GM18951 (cell line): ENCODE measurements around the gene ORC5.
"Not testable (repeated sequence)": the region's sequence is repeated elsewhere in the genome, so short reads cannot be mapped to it uniquely, and the experiment has no call there.

Experiments used
- POLR2A ChIP-seq: IDR thresholded peaks from 4 replicates; pipeline ENCODE4 v1.6.1; 2011; ENCODE audit warnings: mild to moderate bottlenecking; ENCODE audit not compliant: insufficient read length, insufficient read depth; ENCODE audit errors: extremely low read depth
- in situ Hi-C: fragments of 300-500 bp; cut with MboI; formaldehyde crosslinking; loops from one replicate; pipeline ENCODE4 v1.12.0; 2022; ENCODE audit warnings: low sequenced_read_pairs, mixed read lengths, inconsistent platforms; ENCODE audit not compliant: unreplicated experiment

The ORC5 gene

DNA sequence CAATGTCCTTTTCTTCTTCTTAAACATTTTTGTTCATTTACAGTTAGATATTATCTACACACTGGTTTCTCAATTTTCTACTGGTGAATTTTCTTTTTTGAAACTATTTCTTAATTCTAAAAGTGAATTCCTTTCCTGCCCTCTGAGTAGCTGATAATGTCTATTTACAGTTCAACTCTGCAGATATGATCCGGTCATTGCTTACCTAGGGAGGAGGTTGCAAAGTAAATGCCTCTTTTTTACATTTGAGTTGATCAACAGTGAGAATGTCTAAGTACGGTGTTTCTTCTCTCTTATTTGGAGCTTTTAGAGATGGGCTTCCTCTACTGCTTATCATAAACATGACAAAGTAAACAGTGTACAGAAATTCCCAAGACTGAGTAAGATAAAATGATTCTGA lies 20.6 kb upstream of the ORC5 start:
- TF ChIP-seq POLR2A: no peak
- in situ Hi-C loops: loop anchor here (25.0 kb wide), 1 partner anchor 684 kb away; no protein-coding TSS in a partner anchor

GRCh38 chr7:104225451-104225850 lies 17.6 kb upstream of the ORC5 start:
- no peak for TF ChIP-seq POLR2A
- in situ Hi-C loops: loop anchor here (25.0 kb wide), 1 partner anchor 687 kb away; no protein-coding TSS in a partner anchor

GRCh38 chr7:104217620-104218019 lies 9.8 kb upstream of the ORC5 start:
- TF ChIP-seq POLR2A: no peak
- in situ Hi-C loops: no loop called here

DNA sequence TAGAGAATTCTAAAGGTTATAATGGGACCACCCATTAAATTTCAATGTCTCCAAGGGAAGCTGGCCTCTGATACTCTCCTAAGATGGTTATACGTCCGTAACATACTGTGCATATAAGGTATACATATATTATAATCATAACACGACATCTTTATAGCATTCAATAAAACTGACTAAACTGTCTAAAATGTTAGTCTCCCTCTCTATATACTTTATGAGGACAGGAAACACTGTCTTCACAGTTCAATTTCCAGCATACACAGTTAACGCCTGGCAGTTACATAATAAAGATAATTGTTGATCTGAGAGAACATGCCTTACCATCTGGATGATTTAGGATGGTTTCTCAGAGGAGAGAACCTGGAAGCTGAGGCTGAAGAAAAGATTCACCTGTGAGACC lies 1.2 kb upstream of the ORC5 start:
- in situ Hi-C loops: no loop called here
- TF ChIP-seq POLR2A: no peak

GRCh38 chr7:104208421-104208780 lies 588 bp upstream of the ORC5 start:
- in situ Hi-C loops: no loop called here
- no peak for TF ChIP-seq POLR2A

GRCh38 chr7:104207348-104207730 lies 474 bp downstream of the ORC5 start:
- TF ChIP-seq POLR2A: no peak
- in situ Hi-C loops: no loop called here

- TF ChIP-seq POLR2A: no peak
Observed at GRCh38 chr7:104206841-104207240, 972 bp downstream of the ORC5 start.

DNA sequence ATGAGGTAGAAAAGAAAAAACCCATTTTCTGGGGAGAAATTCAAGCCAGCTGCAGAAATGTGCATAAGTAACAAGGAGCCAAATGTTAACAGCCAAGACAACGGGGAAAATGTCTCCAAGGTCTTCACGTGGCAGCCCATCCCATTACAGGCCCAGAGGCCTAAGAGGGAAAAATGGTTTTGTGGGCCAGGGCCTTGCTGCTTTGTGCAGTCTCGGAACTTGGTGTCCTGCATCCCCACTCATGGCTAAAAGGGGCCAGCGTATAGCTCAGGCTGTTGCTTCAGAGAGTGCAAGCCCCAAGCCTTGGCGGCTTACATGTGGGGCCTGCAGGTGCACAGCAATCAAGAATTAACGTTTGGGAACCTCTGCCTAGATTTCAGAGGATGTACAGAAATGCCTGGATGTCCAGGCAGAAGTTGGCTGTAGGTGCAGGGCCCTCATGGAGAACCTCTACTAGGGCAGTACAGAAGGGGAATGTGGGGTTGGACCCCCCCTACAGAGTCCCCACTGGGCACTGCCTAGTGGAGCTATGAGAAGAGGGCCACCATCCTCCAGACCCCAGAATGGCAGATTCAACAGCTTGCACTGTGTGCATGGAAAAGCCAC lies 9.0 kb downstream of the ORC5 start:
- no peak for TF ChIP-seq POLR2A
- in situ Hi-C loops: no loop called here

More at GRCh38 chr7:104206841-104207240, 972 bp downstream of the ORC5 start:
- in situ Hi-C loops: no loop called here

GRCh38 chr7:104196161-104196560 lies 11.7 kb downstream of the ORC5 start:
- TF ChIP-seq POLR2A: no peak
- in situ Hi-C loops: no loop called here

DNA sequence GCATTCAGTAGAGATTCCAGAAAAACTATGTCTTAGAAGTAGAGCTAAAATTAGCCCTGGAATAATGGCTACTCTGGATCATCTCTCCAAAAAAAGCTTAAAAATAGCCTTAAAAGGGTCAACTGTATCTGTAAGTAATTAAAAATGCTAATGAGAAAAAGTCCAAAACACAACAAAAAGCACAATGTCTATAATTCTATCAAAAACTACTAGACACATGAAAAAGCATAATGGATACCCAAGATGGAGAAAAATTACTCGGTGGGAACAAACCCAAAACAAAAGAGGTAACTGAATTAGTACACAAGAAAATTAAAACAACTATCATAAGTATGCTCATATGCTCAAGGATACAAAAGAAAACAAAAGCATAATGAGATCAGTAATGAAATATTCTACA lies 15.4 kb downstream of the ORC5 start:
- in situ Hi-C loops: no loop called here
- TF ChIP-seq POLR2A: no peak

DNA sequence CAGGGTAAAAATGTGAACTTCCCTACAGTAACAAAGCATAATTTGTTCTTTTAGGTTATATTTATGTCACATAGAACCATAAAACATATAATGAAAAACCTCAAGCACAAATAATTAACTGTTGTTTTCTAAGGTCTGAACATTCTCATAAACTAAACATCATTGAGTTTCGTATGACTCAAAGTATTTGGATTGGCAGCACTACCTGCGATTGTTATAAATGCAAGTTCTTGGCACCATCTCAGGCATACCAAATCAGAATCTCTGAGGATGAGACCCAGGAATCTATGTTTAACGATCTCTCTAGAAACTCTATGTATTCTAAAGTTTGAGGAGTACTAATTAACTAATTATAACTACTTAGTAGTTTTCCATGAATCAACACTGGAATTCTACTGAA lies 22.5 kb downstream of the ORC5 start:
- in situ Hi-C loops: no loop called here
- TF ChIP-seq POLR2A: no peak

- no peak for TF ChIP-seq POLR2A
- in situ Hi-C loops: no loop called here
Observed at GRCh38 chr7:104179178-104179577, 28.6 kb downstream of the ORC5 start.

DNA sequence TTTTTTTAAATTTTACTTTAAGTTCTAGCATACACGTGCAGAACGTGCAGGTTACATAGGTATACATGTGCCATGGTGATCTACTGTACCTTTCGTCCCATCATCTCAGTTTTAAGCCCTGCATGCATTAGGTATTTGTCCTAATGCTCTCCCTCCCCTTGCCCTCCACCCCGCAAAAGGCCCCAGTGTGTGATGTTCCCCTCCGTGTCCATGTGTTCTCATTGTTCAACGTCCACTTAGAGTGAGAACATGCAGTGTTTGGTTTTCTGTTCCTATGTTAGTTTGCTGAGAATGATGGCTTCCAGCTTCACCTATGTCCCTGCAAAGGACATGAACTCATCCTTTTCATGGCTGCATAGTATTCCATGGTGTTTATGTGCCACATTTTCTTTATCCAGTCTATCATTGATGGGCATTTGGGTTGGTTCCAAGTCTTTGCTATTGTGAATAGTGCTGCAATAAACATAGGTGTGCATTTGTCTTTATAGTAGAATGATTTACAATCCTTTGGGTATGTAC lies 30.2 kb downstream of the ORC5 start:
- in situ Hi-C loops: not testable (repeated sequence)

GRCh38 chr7:104176332-104176731 lies 31.5 kb downstream of the ORC5 start:
- TF ChIP-seq POLR2A: no peak
- in situ Hi-C loops: no loop called here
